ENCODE measurements around the gene SCNN1G.

DNA sequence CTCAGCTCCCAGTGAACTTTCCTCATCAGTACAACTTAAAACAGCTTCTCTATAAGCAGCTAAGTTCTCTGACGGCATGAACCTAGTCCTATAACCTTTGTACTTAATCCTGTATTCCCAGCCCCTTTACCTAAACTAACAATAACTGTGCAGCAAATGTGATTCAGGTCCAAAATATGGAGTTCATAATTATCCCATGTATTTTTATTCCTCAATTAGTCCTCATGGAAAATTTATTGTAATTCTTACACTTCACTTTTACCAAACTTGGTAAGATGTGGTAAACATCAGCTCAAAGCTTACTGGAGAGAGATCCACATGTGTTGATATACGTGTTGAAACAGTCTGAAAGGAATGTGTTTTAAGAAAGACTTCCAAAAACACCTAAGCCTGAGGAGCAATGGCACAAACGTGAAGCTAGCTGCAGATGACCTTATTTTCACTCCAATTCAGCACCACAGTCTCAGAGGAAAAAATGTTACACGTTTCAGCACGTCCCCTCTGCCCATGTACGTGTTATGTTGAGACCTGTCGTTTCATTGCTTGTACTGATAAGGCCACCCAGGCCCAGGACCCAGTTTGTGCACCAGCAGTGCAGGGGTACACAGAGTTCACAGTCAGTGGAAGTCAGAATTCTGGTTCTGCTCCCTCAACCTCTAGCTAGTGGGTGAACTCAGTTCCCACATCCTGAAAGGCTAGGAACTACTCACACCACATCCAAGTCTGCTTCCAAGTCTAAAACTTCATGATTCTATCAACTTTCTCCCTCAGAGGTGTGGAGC lies 40.4 kb upstream of the SCNN1G start:
- TF ChIP-seq TOX (CRISPR knock-in tag; IDR thresholded peaks at IDR 0.05; ENCODE audit: borderline replicate concordance) (no peak), ZFP3 (CRISPR knock-in tag; IDR thresholded peaks at IDR 0.05) (no peak), ZNF8 (CRISPR knock-in tag; IDR thresholded peaks at IDR 0.05) (no peak)
- TF ChIP-seq, protein P1, sequence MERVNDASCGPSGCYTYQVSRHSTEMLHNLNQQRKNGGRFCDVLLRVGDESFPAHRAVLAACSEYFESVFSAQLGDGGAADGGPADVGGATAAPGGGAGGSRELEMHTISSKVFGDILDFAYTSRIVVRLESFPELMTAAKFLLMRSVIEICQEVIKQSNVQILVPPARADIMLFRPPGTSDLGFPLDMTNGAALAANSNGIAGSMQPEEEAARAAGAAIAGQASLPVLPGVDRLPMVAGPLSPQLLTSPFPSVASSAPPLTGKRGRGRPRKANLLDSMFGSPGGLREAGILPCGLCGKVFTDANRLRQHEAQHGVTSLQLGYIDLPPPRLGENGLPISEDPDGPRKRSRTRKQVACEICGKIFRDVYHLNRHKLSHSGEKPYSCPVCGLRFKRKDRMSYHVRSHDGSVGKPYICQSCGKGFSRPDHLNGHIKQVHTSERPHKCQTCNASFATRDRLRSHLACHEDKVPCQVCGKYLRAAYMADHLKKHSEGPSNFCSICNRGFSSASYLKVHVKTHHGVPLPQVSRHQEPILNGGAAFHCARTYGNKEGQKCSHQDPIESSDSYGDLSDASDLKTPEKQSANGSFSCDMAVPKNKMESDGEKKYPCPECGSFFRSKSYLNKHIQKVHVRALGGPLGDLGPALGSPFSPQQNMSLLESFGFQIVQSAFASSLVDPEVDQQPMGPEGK (CRISPR knock-in tag; IDR thresholded peaks at IDR 0.05; ENCODE audit: borderline replicate concordance): no peak
